H1 (cell line): ENCODE measurements around the gene MRTFA. TPM values are rescaled to one million over a fixed set of nuclear protein-coding genes. Genes with fewer than 3 reads are reported as not detected.

Source experiments
- CTCF ChIA-PET: fragments of 300-600 bp; sonication (Branson Sonifier 250); formaldehyde crosslinking; loops from one replicate; lab custom pipeline; 2021; ENCODE audit not compliant: partially characterized antibody; lab: Charles Lee
- POLR2A ChIA-PET: fragments of 300-600 bp; sonication (Branson Sonifier 250); formaldehyde crosslinking; loops from one replicate; lab custom pipeline; 2021; ENCODE audit warnings: inconsistent platforms; ENCODE audit not compliant: partially characterized antibody; lab: Charles Lee
- DNase-seq, 2 experiments: peaks; one replicate each; pipeline versions ENCODE4 v3.0.0 to v3.0.0-alpha.2; 2010 to 2022; ENCODE audit warnings: low spot score in 2 of 2, low read depth in 1 of 2, mixed read lengths in 1 of 2
- FAIRE-seq: peaks from 2 replicates; lab custom pipeline; 2011; peaks lifted over from hg19 to GRCh38; lab: Jason Lieb, UNC
- H2AFZ ChIP-seq: 2 replicates; pipeline ENCODE4 v1.8.1; 2012; ENCODE audit warnings: low read length, inconsistent platforms
- H2AK5ac ChIP-seq: 2 replicates; pipeline ENCODE4 v1.6.1; 2013; ENCODE audit warnings: low read depth, low read length
- H2BK120ac ChIP-seq: replicated peaks from 2 replicates; pipeline ENCODE3; 2013; ENCODE audit warnings: low read depth, low read length, inconsistent platforms
- H2BK12ac ChIP-seq: 2 replicates; pipeline ENCODE4 v1.6.1; 2013; ENCODE audit warnings: low read depth, low read length
- H2BK15ac ChIP-seq: 2 replicates; pipeline ENCODE4 v1.6.1; 2013; ENCODE audit warnings: low read length
- H2BK20ac ChIP-seq: 2 replicates; pipeline ENCODE4 v1.6.1; 2013; ENCODE audit warnings: low read length
- H2BK5ac ChIP-seq: 2 replicates; pipeline ENCODE4 v1.6.1; 2013; ENCODE audit warnings: low read depth, low read length
- H3K14ac ChIP-seq: 2 replicates; pipeline ENCODE4 v1.6.1; 2013; ENCODE audit warnings: inconsistent platforms; ENCODE audit not compliant: insufficient read length
- H3K18ac ChIP-seq: 2 replicates; pipeline ENCODE4 v1.6.1; 2013; ENCODE audit warnings: low read length; ENCODE audit errors: extremely low read depth
- H3K23ac ChIP-seq: 2 replicates; pipeline ENCODE4 v1.6.1; 2013; ENCODE audit warnings: inconsistent platforms; ENCODE audit not compliant: insufficient read length
- H3K23me2 ChIP-seq: 2 replicates; pipeline ENCODE4 v1.6.1; 2013; ENCODE audit warnings: low read depth, low read length
- H3K27ac ChIP-seq: 2 replicates; pipeline ENCODE4 v1.6.1; 2011; ENCODE audit warnings: low read depth, low read length, inconsistent platforms
- H3K27me3 ChIP-seq, 4 experiments: replicated peaks in 1 of 4; 1 replicate in 1 of 4; 2 replicates in 3 of 4; pipeline versions ENCODE4 v1.6.1 to v1.8.1; 2011 to 2013; ENCODE audit warnings: low read length in 3 of 4, mild to moderate bottlenecking in 3 of 4, inconsistent platforms in 2 of 4, mixed read lengths in 2 of 4, moderate library complexity in 1 of 4; ENCODE audit not compliant: control insufficient read depth in 3 of 4, insufficient read depth in 3 of 4; ENCODE audit errors: extremely low read depth in 1 of 4
- H3K36me3 ChIP-seq, 4 experiments: 2 replicates each; pipeline versions ENCODE4 v1.6.1 to v1.8.1; 2011 to 2013; ENCODE audit warnings: mild to moderate bottlenecking in 4 of 4, low read length in 3 of 4, moderate library complexity in 2 of 4, control low read depth in 1 of 4, inconsistent platforms in 1 of 4; ENCODE audit not compliant: insufficient read depth in 4 of 4, control insufficient read depth in 2 of 4
- H3K4ac ChIP-seq: replicated peaks from 2 replicates; pipeline ENCODE3; 2013; ENCODE audit warnings: low read length, low read depth, mixed read lengths, inconsistent platforms; ENCODE audit not compliant: insufficient read length
- H3K4me1 ChIP-seq, 4 experiments: replicated peaks in 1 of 4; 1 replicate in 1 of 4; 2 replicates in 3 of 4; pipeline versions ENCODE4 v1.6.1 to v1.8.1; 2011 to 2013; ENCODE audit warnings: low read length in 3 of 4, inconsistent platforms in 2 of 4, mixed read lengths in 1 of 4; ENCODE audit not compliant: insufficient read depth in 4 of 4, control insufficient read depth in 3 of 4
- H3K4me2 ChIP-seq, 2 experiments: 2 replicates each; pipeline versions ENCODE4 v1.6.1 to v1.8.1; 2011 to 2013; ENCODE audit warnings: low read depth in 2 of 2, low read length in 2 of 2, control low read depth in 1 of 2, inconsistent platforms in 1 of 2, mild to moderate bottlenecking in 1 of 2; ENCODE audit not compliant: insufficient read depth in 1 of 2
- H3K4me3 ChIP-seq, 4 experiments: fragments of 200-600, 300-600 bp in 1 of 4; sonication (generic), shearing (Covaris generic), sonication (Bioruptor Twin) in 1 of 4; 2 replicates each; pipeline versions ENCODE4 v1.5.1 to v1.8.1; 2011 to 2016; ENCODE audit warnings: low read length in 4 of 4, low read depth in 3 of 4, control low read depth in 2 of 4, inconsistent platforms in 2 of 4, mild to moderate bottlenecking in 2 of 4, mixed read lengths in 1 of 4, moderate library complexity in 1 of 4; ENCODE audit not compliant: insufficient read depth in 2 of 4; ENCODE audit errors: extremely low read depth in 1 of 4
- H3K56ac ChIP-seq: replicated peaks from 2 replicates; pipeline ENCODE3; 2013; ENCODE audit warnings: low read depth, mild to moderate bottlenecking, mixed read lengths, low read length, inconsistent platforms; ENCODE audit not compliant: insufficient read length
- H3K79me1 ChIP-seq: 2 replicates; pipeline ENCODE4 v1.6.1; 2013; ENCODE audit warnings: low read depth, low read length, control low read depth
- H3K79me2 ChIP-seq, 2 experiments: 2 replicates each; pipeline versions ENCODE4 v1.6.1 to v1.8.1; 2012 to 2013; ENCODE audit warnings: low read length in 2 of 2, mild to moderate bottlenecking in 2 of 2, inconsistent platforms in 1 of 2; ENCODE audit not compliant: insufficient read depth in 2 of 2, control insufficient read depth in 1 of 2
- H3K9ac ChIP-seq, 4 experiments: replicated peaks in 1 of 4; 1 replicate in 1 of 4; 2 replicates in 3 of 4; pipeline versions ENCODE4 v1.6.1 to v1.8.1; 2011 to 2013; ENCODE audit warnings: low read depth in 3 of 4, low read length in 3 of 4, control low read depth in 2 of 4, mild to moderate bottlenecking in 2 of 4, moderate library complexity in 2 of 4, inconsistent platforms in 1 of 4; ENCODE audit errors: extremely low read depth in 1 of 4
- H3K9me3 ChIP-seq, 2 experiments: 2 replicates each; pipeline versions ENCODE4 v1.6.1 to v1.8.1; 2012 to 2013; ENCODE audit warnings: mild to moderate bottlenecking in 2 of 2, moderate library complexity in 2 of 2, control low read depth in 1 of 2, inconsistent platforms in 1 of 2, low read depth in 1 of 2, low read length in 1 of 2, mixed read lengths in 1 of 2; ENCODE audit not compliant: insufficient read depth in 2 of 2
- H4K20me1 ChIP-seq, 2 experiments: replicated peaks in 1 of 2; 2 replicates each; pipeline versions ENCODE3 to v1.8.1; 2011 to 2013; ENCODE audit warnings: inconsistent platforms in 2 of 2, low read length in 2 of 2, mild to moderate bottlenecking in 1 of 2; ENCODE audit not compliant: insufficient read depth in 2 of 2, control insufficient read depth in 1 of 2
- H4K5ac ChIP-seq: 2 replicates; pipeline ENCODE4 v1.6.1; 2013; ENCODE audit warnings: low read length, low read depth, mixed read lengths, inconsistent platforms; ENCODE audit not compliant: insufficient read length
- H4K8ac ChIP-seq: 2 replicates; pipeline ENCODE4 v1.8.0; 2013; ENCODE audit warnings: mild to moderate bottlenecking, moderate library complexity, low read length, inconsistent platforms; ENCODE audit not compliant: insufficient read depth; ENCODE audit errors: extremely low read depth
- H4K91ac ChIP-seq: replicated peaks from 2 replicates; pipeline ENCODE3; 2013; ENCODE audit warnings: low read length, mixed read lengths, inconsistent platforms; ENCODE audit not compliant: insufficient read length
- RAD21 ChIP-seq, 2 experiments: IDR thresholded peaks in 1 of 2; conservative IDR thresholded peaks in 1 of 2; 2 replicates each; pipeline ENCODE4 v1.6.1; 2011; ENCODE audit warnings: low read depth in 2 of 2, low read length in 2 of 2, improper control_type of control experiment in 1 of 2, inconsistent platforms in 1 of 2, mild to moderate bottlenecking in 1 of 2, moderate library complexity in 1 of 2
- RBBP5 ChIP-seq: IDR thresholded peaks from 2 replicates; pipeline ENCODE4 v1.7.1; 2012; ENCODE audit warnings: low read depth, mild to moderate bottlenecking, inconsistent platforms, low read length, moderate library complexity, borderline replicate concordance
- RNF2 ChIP-seq: fragments of 200-900, 300-1000 bp; sonication (generic); IDR thresholded peaks from 2 replicates; pipeline ENCODE4 v1.7.1; 2016; ENCODE audit warnings: borderline replicate concordance, low read depth, mild to moderate bottlenecking, antibody characterized with exemption, low read length; ENCODE audit not compliant: poor library complexity, severe bottlenecking; ENCODE audit errors: missing control alignments
- SP2 ChIP-seq: IDR thresholded peaks from 2 replicates; pipeline ENCODE4 v1.6.1; 2012; ENCODE audit warnings: mild to moderate bottlenecking, low read length, inconsistent platforms
- TAF7 ChIP-seq: optimal IDR thresholded peaks from 2 replicates; pipeline ENCODE3; 2011; ENCODE audit warnings: low read depth, mild to moderate bottlenecking, inconsistent platforms, low read length, moderate library complexity, borderline replicate concordance
- WGBS, 2 experiments: shearing (Covaris generic) in 1 of 2; methylation state at CpG; one replicate each; pipeline versions ENCODE4 v1.1.6 to v1.1.7; 2013 to 2015; ENCODE audit warnings: low lambda C conversion rate in 2 of 2, mixed read lengths in 2 of 2, inconsistent platforms in 1 of 2, low coverage in 1 of 2, missing lambda C conversion rate in 1 of 2; ENCODE audit not compliant: insufficient replicate concordance in 2 of 2, insufficient coverage in 1 of 2, insufficient read length in 1 of 2; ENCODE audit errors: extremely low coverage in 1 of 2, missing lambda C conversion rate in 1 of 2; 5-methylcytosine and 5-hydroxymethylcytosine counted together
- polyA plus RNA-seq, 7 experiments: library from polyadenylated mRNA; depleted of rRNA in 3 of 7; stranded (reverse) in 5 of 7; unstranded in 2 of 7; fragments of >200 nt in 5 of 7; fragments of 200-250 nt in 2 of 7; gene quantifications; 1 replicate in 5 of 7; 2 replicates in 1 of 7; 4 replicates in 1 of 7; pipeline versions ENCODE4 v1.2.1 to v1.2.3, GENCODE V29; 2011 to 2013; ENCODE audit warnings: missing spikeins in 2 of 7, mixed read lengths in 2 of 7
- total RNA-seq: library from RNA; stranded (reverse); fragmentation: NEBNext Ultra II Directional; extraction: Animal tissue kit (Norgen Biotek cat#: 25700); gene quantifications from 2 replicates; pipeline ENCODE4 v1.2.1, GENCODE V29; 2021

MRTFA gene
- total and polyA plus RNA-seq, 2 of the 8 experiments (the other 6 are each of a cell fraction or from before 2014, with no cell fraction given) = 5.4 to 37.9 TPM

- TF ChIP-seq TAF7 = no peak
- no peak for TF ChIP-seq RAD21 (IDR thresholded peaks at IDR 0.05 in 1 of 2, conservative IDR thresholded peaks at IDR 0.05 in 1 of 2; ENCODE audit: low read depth in 2 of 2, low read length in 2 of 2)
- no peak for TF ChIP-seq RNF2
- TF ChIP-seq SP2 = no peak
- no peak for TF ChIP-seq RBBP5
- TF ChIP-seq, all 59 proteins: peak for 0
- Histone ChIP-seq H2BK20ac (no peak overlapping the region), H4K8ac (no peak overlapping the region; the same call in 1 of the 2 replicates), H4K20me1 (no peaks in the 10 kb centered on the region), H3K36me3 (no peaks in the 10 kb centered on the region; a peak in 2 of 8 replicates), H3K4ac (no peak overlapping the region), H3K4me3 (no peak overlapping the region), H2BK5ac (no peak overlapping the region), H2BK120ac (no peak overlapping the region), H3K27me3 (no peaks in the 10 kb centered on the region), H2AFZ (no peak overlapping the region), H3K56ac (no peak overlapping the region), H2BK15ac (no peak overlapping the region), H3K79me1 (peaks cover 3% of the 10 kb centered on the region; the same call in 1 of the 2 replicates), H4K91ac (no peak overlapping the region), H3K23ac (no peak overlapping the region), H2BK12ac (no peak overlapping the region), H3K79me2 (no peaks in the 10 kb centered on the region; a peak in 1 of 4 replicates), H3K9ac (no peak overlapping the region), H3K23me2 (no peaks in the 10 kb centered on the region), H3K9me3 (no peaks in the 10 kb centered on the region), H3K4me2 (no peak overlapping the region), H2AK5ac (no peak overlapping the region), H3K4me1 (no peaks in the 10 kb centered on the region; a peak in 1 of 7 replicates), H3K14ac (no peak overlapping the region), H3K27ac (no peak overlapping the region), H3K18ac (no peak overlapping the region), H4K5ac (no peak overlapping the region)
- FAIRE-seq (no peak), DNase-seq (no peak)
- ChIA-PET POLR2A (no interaction called here), CTCF (interaction anchor here (0.5 to 1.1 kb wide), 4 partner anchors 15 to 220 kb away, joined by 3 to 5 read pairs (median 4); no protein-coding TSS in a partner anchor)
- WGBS, 2 experiments = 90% methylated on average over 4 of the region's 4 CpGs; no CpG with 5 or more reads in 1 of the 2 experiments
Measured at GRCh38 chr22:40443732-40444131, 192.8 kb downstream of the MRTFA start.
